Testis (tissue), 3 donors: ENCODE data around the gene TAP2. TPM values are rescaled to one million over a fixed set of nuclear protein-coding genes. Genes with fewer than 3 reads are reported as not detected.

Source experiments
- DNase-seq: peaks from one replicate; pipeline ENCODE4 v3.0.0-alpha.2; 2019
- H3K27ac ChIP-seq, 2 donors: fragments of 200-600 bp; sonication (generic); one replicate each; pipeline ENCODE4 v1.5.1; 2019
- H3K27me3 ChIP-seq: fragments of 200-600 bp; sonication (generic); one replicate; pipeline ENCODE4 v1.5.1; 2019
- H3K36me3 ChIP-seq: fragments of 200-600 bp; sonication (generic); one replicate; pipeline ENCODE4 v1.5.1; 2017; ENCODE audit warnings: low read depth; ENCODE audit errors: missing control alignments
- H3K4me1 ChIP-seq: fragments of 200-600 bp; sonication (generic); one replicate; pipeline ENCODE4 v1.5.1; 2019
- H3K4me3 ChIP-seq, 2 donors: fragments of 200-600 bp; sonication (generic); one replicate each; pipeline ENCODE4 v1.5.1; 2017 to 2019
- H3K9me3 ChIP-seq: fragments of 200-600 bp; sonication (generic); one replicate; pipeline ENCODE4 v1.5.1; 2017
- CTCF ChIP-seq, 3 experiments: fragments of 450-650 bp in 2 of 3; fragments of 200-600 bp in 1 of 3; sonication (generic) in 1 of 3; IDR thresholded peaks; one replicate each; pipeline ENCODE4 v1.5.1; 2016 to 2019; ENCODE audit warnings: antibody characterized with exemption in 3 of 3, mild to moderate bottlenecking in 2 of 3, moderate library complexity in 1 of 3
- POLR2A ChIP-seq: fragments of 450-650 bp; IDR thresholded peaks from one replicate; pipeline ENCODE4 v1.6.1; 2017; ENCODE audit warnings: antibody characterized with exemption, mild to moderate bottlenecking, moderate library complexity
- WGBS, 2 donors: methylation state at CpG; one replicate each; pipeline ENCODE4 v1.1.5; 2018; 5-methylcytosine and 5-hydroxymethylcytosine counted together
- intact Hi-C: fragments of 100-400 bp; cut with DNase I; formaldehyde crosslinking; loops from one replicate; pipeline ENCODE4 v1.15.1; 2023; ENCODE audit warnings: low total_unique reads
- polyA plus RNA-seq: library from polyadenylated mRNA; stranded (reverse); fragments of 350-450 nt; fragmentation: Illumina TruSeq; extraction: RNeasy Lipid Tissue Mini Kit (QIAGEN cat#74804); gene quantifications from one replicate; pipeline ENCODE4 v1.2.3, GENCODE V29; 2014; ENCODE audit warnings: low read depth, low replicate concordance; ENCODE audit not compliant: insufficient read depth
- total RNA-seq, 2 donors: library from RNA; depleted of rRNA; stranded (reverse); fragments of >200 nt; gene quantifications; one replicate each; pipeline ENCODE4 v1.2.3, GENCODE V29; 2016

The TAP2 gene
- total and polyA plus RNA-seq, 3 donors from 2014 or later, result 6.3 to 10.2 (median 9.1) TPM

DNA sequence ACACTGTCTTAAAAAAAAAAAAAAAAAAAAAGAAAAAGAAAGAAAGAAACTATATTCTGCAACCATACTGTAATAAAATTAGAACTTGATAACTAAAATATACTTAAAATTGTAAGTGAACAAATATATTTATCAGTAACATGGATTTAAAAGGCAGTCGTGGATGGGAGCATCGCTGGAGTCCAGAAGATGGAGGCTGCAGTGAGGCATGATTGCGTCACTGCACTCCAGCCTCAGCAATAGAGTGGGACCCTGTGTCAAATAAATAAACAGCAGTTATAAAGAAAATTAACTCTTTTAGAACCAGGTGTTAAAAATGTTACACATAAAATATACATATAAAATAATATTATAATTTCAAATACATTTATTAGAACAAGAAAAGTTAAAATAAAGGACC, 24.2 kb upstream of the TAP2 start:
- H3K4me1 ChIP-seq, result no peaks in the 10 kb centered on the region
- DNase-seq, result no peak
- H3K4me3 ChIP-seq, result no peak overlapping the region
- no peaks in the 10 kb centered on the region for H3K9me3 ChIP-seq
- WGBS, 2 donors, result 87 to 90% methylated on average over 3 of the region's 3 CpGs
- H3K27ac ChIP-seq, result no peak overlapping the region
- H3K27me3 ChIP-seq, result no peaks in the 10 kb centered on the region
- no peaks in the 10 kb centered on the region for H3K36me3 ChIP-seq
- intact Hi-C loops, result no loop called here
- no peak for TF ChIP-seq CTCF (IDR thresholded peaks at IDR 0.05)
- no peak for TF ChIP-seq POLR2A

DNA sequence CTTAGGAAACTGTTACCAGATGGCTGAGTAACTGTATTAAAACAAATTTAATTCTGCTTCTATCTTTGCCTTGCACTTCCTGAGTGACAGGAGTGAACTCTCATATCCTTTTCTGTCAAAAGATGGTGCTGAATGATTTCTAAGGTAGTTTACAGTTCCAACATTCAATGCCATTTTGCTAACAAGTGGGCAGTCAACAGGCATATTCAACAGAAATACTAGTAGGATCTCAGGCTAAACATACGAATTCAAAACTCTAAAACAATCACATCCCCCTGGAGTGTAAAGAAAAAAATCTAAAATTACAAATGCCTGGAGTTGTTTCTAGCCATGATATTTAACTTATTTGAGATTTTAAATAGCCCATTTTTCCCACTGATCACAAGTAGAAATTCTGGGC, 22.1 kb upstream of the TAP2 start:
- 84 to 96% methylated on average over 1 of the region's 1 CpG for WGBS, 2 donors
- Histone ChIP-seq H3K27ac (no peak overlapping the region), H3K4me1 (no peaks in the 10 kb centered on the region), H3K36me3 (no peaks in the 10 kb centered on the region), H3K27me3 (no peaks in the 10 kb centered on the region), H3K9me3 (no peaks in the 10 kb centered on the region), H3K4me3 (no peak overlapping the region)
- intact Hi-C loops, result no loop called here
- no peak for TF ChIP-seq CTCF (IDR thresholded peaks at IDR 0.05)
- TF ChIP-seq POLR2A, result no peak
- DNase-seq, result no peak

- Histone ChIP-seq H3K4me1 (peaks cover 5% of the 10 kb centered on the region), H3K4me3 (no peak overlapping the region), H3K36me3 (no peaks in the 10 kb centered on the region), H3K27ac (no peak overlapping the region), H3K27me3 (no peaks in the 10 kb centered on the region), H3K9me3 (no peaks in the 10 kb centered on the region)
- intact Hi-C loops, result no loop called here
- WGBS, 2 donors, result 93 to 99% methylated on average over 5 of the region's 5 CpGs
- DNase-seq, result no peak
- no peak for TF ChIP-seq CTCF (IDR thresholded peaks at IDR 0.05)
- TF ChIP-seq POLR2A, result no peak
These were observed 19.7 kb upstream of the TAP2 start for GRCh38 chr6:32858194-32858593.

GRCh38 chr6:32857156-32857891, 18.8 kb upstream of the TAP2 start:
- Histone ChIP-seq H3K27ac (no peak overlapping the region), H3K27me3 (no peaks in the 10 kb centered on the region), H3K9me3 (no peaks in the 10 kb centered on the region), H3K36me3 (no peaks in the 10 kb centered on the region), H3K4me1 (peaks cover 7% of the 10 kb centered on the region), H3K4me3 (no peak overlapping the region)
- TF ChIP-seq CTCF (IDR thresholded peaks at IDR 0.05) (no peak), POLR2A (no peak)
- intact Hi-C loops, result no loop called here
- no peak for DNase-seq
- 81 to 89% methylated on average over 13 to 14 of the region's 14 CpGs for WGBS, 2 donors
